CD4-positive, alpha-beta memory T cell (primary cell): ENCODE measurements around the gene CD81. TPM values are rescaled to one million over a fixed set of nuclear protein-coding genes. Genes with fewer than 3 reads are reported as not detected.

ENCODE experiments used
- CTCF ChIA-PET: fragments of 350-600 bp; sonication (Branson Sonifier 250); formaldehyde crosslinking; loops from one replicate; lab custom pipeline; 2021; ENCODE audit warnings: inconsistent platforms; ENCODE audit not compliant: partially characterized antibody; lab: Charles Lee
- POLR2A ChIA-PET: fragments of 350-600 bp; sonication (Branson Sonifier 250); formaldehyde crosslinking; loops from one replicate; lab custom pipeline; 2021; ENCODE audit not compliant: partially characterized antibody; lab: Charles Lee
- DNase-seq, 5 donors: peaks; one replicate each; pipeline versions ENCODE4 v3.0.0 to v3.0.0-alpha.2; 2020 to 2022; ENCODE audit warnings: mixed read lengths in 1 of 5
- H3K27ac ChIP-seq: one replicate; pipeline ENCODE4 v1.7.0; 2013; ENCODE audit warnings: low read depth, low read length
- H3K27me3 ChIP-seq: 2 replicates; pipeline ENCODE4 v1.7.0; 2013; ENCODE audit warnings: mild to moderate bottlenecking, low read length, moderate library complexity; ENCODE audit not compliant: insufficient read depth
- H3K36me3 ChIP-seq: 2 replicates; pipeline ENCODE4 v1.7.0; 2013; ENCODE audit warnings: mild to moderate bottlenecking, low read length, moderate library complexity; ENCODE audit not compliant: insufficient read depth
- H3K4me1 ChIP-seq: 2 replicates; pipeline ENCODE4 v1.7.0; 2013; ENCODE audit warnings: mild to moderate bottlenecking, low read length, moderate library complexity; ENCODE audit not compliant: insufficient read depth
- H3K4me3 ChIP-seq, 2 donors: one replicate each; pipeline ENCODE4 v1.7.0; 2013; ENCODE audit warnings: low read length in 2 of 2, mild to moderate bottlenecking in 1 of 2
- H3K9me3 ChIP-seq, 2 donors: one replicate each; pipeline ENCODE4 v1.7.0; 2013; ENCODE audit warnings: low read length in 2 of 2, control low read depth in 1 of 2; ENCODE audit not compliant: control insufficient read depth in 1 of 2
- H3K27ac Mint-ChIP-seq, 7 donors: one replicate each; pipeline ENCODE4 v1.8.0; 2020 to 2021; ENCODE audit warnings: mixed read lengths in 7 of 7, mild to moderate bottlenecking in 6 of 7, inconsistent platforms in 3 of 7, moderate library complexity in 3 of 7
- H3K27me3 Mint-ChIP-seq, 2 donors: one replicate each; pipeline ENCODE4 v1.8.0; 2020 to 2021; ENCODE audit warnings: mixed read lengths in 2 of 2
- H3K36me3 Mint-ChIP-seq, 2 donors: one replicate each; pipeline ENCODE4 v1.8.0; 2020 to 2021; ENCODE audit warnings: mixed read lengths in 2 of 2, inconsistent platforms in 1 of 2, mild to moderate bottlenecking in 1 of 2
- H3K4me1 Mint-ChIP-seq, 4 donors: one replicate each; pipeline ENCODE4 v1.8.0; 2020 to 2021; ENCODE audit warnings: mixed read lengths in 4 of 4, mild to moderate bottlenecking in 1 of 4
- H3K4me3 Mint-ChIP-seq, 8 donors: one replicate each; pipeline ENCODE4 v1.8.0; 2020 to 2021; ENCODE audit warnings: mixed read lengths in 8 of 8, mild to moderate bottlenecking in 7 of 8, moderate library complexity in 6 of 8, inconsistent platforms in 3 of 8
- H3K9me3 Mint-ChIP-seq, 8 donors: one replicate each; pipeline ENCODE4 v1.8.0; 2020 to 2021; ENCODE audit warnings: mixed read lengths in 8 of 8, mild to moderate bottlenecking in 5 of 8, inconsistent platforms in 3 of 8, moderate library complexity in 1 of 8
- intact Hi-C: fragments of 100-400 bp; cut with micrococcal nuclease; formaldehyde crosslinking; loops from one replicate; pipeline ENCODE4 v1.15.1; 2023
- polyA plus RNA-seq, 2 donors: library from polyadenylated mRNA; unstranded; fragments of 300-500 nt; fragmentation: Illumina TruSeq; gene quantifications; one replicate each; pipeline ENCODE4 v1.2.3, GENCODE V29; 2021
- total RNA-seq, 2 experiments: library from RNA; stranded (reverse); gene quantifications; one replicate each; pipeline ENCODE4 v1.2.3, GENCODE V29; 2021

The CD81 gene
- total and polyA plus RNA-seq, 4 experiments from 2014 or later, result 15.2 to 118 (median 83.4) TPM

DNA sequence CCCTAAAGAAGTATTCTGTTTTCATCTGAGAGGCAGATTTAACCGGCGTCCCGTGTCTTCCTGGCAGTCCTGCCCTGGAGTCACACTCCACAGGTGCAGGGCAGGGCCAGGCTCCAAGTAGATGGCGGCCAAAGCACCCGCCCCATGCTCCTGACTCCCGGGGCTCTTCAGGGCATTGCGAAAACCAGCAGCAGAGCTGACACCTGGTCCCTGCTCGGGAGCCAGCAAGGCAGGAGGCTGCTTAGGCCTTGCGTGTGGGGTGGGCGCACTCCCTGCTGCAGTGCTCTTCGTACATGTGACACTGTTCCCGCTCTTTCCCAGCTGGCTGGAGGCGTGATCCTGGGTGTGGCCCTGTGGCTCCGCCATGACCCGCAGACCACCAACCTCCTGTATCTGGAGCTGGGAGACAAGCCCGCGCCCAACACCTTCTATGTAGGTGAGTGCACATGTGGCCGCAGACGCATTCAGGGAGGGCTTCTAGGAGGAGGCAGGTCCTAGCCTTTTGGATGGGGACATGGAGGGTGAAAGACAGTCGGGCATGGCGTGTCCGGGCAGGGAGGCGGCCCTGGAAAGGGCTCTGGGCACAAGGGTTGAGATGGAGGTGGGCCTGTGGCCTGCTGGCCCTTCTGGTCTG is 13.1 kb downstream of the CD81 start:
- Histone ChIP-seq H3K36me3 (no peaks in the 10 kb centered on the region), H3K4me1 (peaks cover 47% of the 10 kb centered on the region), H3K27me3 (no peaks in the 10 kb centered on the region), H3K9me3 (no peaks in the 10 kb centered on the region), H3K27ac (no peak overlapping the region), H3K4me3 (no peak overlapping the region)
- ChIA-PET CTCF (no interaction called here), POLR2A (interaction anchor here (4.5 kb wide), 1 partner anchor 10 kb away, joined by 23 read pairs; the partner anchor contains the start of gene TSSC4)
- Mint-ChIP-seq H3K4me3 (peak overlapping the region in 3 of 8 donors; percentile 13 to 75 (median 67)), H3K27ac (peak overlapping the region; percentile 31 to 89 (median 73)), H3K9me3 (peaks cover 0 to 2% (median 0%) of the 10 kb centered on the region in 8 donors), H3K4me1 (peaks cover 18 to 48% (median 34%) of the 10 kb centered on the region in 4 donors), H3K27me3 (no peaks in the 10 kb centered on the region), H3K36me3 (peaks cover 6 to 13% of the 10 kb centered on the region in 2 donors)
- no peak for DNase-seq
- intact Hi-C loops, result no loop called here

DNA sequence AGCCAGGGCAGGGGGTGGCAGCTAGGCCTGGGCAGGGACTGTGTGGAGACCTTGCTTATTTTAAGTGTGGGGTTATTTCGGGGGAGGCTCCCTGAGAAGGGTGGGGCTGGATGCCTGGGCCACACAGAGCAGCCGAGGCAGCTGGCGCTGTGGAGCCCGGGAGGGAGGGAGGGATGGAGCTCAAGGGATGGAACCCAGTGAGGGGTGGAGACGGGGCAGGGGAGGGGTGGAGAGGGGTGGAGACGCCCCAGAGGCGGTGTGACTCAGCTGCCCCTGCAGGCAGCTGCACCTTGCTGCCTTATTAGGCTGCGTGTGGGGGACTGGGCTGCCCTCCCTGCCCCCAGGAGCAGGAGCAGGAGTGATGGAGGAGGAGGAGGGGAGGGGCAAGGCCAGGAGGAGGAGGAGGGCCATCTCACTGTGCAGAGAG is 13.6 kb downstream of the CD81 start:
- no peak for DNase-seq
- Mint-ChIP-seq H3K27ac (peak overlapping the region in 4 of 7 donors; percentile 64 to 86 (median 72)), H3K9me3 (no peaks in the 10 kb centered on the region), H3K36me3 (peaks cover 6 to 13% of the 10 kb centered on the region in 2 donors), H3K4me3 (no peak overlapping the region), H3K27me3 (no peaks in the 10 kb centered on the region), H3K4me1 (peaks cover 15 to 43% (median 29%) of the 10 kb centered on the region in 4 donors)
- POLR2A ChIA-PET, result interaction anchor here (4.5 kb wide), 1 partner anchor 9 kb away, joined by 23 read pairs; the partner anchor contains the start of gene TSSC4
- CTCF ChIA-PET, result no interaction called here
- Histone ChIP-seq H3K4me3 (no peak overlapping the region), H3K27ac (no peak overlapping the region), H3K27me3 (no peaks in the 10 kb centered on the region), H3K9me3 (no peaks in the 10 kb centered on the region), H3K36me3 (no peaks in the 10 kb centered on the region), H3K4me1 (peaks cover 44% of the 10 kb centered on the region)
- intact Hi-C loops, result no loop called here

DNA sequence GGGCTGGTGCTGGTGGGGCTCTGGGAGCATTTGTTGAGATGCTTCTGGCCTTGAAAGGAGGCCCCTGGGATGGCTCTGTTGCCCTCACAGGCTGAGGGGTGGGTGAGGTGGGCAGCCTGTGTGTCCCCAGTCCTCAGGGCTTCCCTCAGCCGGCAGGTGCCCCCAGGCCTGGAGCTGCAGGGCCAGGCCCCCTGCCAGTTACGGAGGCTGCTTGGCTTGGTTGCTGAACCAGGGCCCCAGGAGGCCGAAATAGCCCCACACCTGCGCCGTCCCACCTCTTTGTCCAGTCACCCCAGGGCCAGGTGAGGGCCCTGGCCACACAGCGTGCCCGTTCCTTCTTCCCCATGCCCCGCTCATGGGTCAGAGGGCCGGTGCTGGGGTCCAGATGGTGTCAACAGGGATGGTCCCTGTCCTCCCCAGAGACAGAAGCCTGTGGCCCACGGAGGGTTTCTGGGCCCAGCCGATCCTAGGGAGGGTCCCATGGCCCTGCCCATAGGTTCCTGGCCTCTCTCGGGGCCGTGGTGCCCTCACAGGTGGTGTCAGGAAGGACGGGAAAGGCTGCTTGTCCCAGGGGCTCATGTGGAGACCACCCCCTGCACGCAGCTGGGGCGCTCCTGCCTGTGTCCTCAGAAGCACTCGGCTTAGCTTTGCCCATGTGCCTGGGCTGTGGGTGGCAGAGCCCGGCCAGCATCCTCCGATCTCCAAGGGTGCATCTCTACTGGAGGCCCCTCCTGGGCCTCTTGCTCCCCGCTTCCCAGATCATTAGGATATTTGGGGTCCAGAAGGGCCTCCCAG is 14.3 kb downstream of the CD81 start:
- intact Hi-C loops, result no loop called here
- POLR2A ChIA-PET, result interaction anchor here (4.5 kb wide), 1 partner anchor 9 kb away, joined by 23 read pairs; the partner anchor contains the start of gene TSSC4
- no peaks in the 10 kb centered on the region for H3K9me3 ChIP-seq
- no peak overlapping the region for H3K4me3 ChIP-seq
- H3K4me1 Mint-ChIP-seq, result peaks cover 11 to 36% (median 23%) of the 10 kb centered on the region in 4 donors
- DNase-seq, result no peak
- H3K36me3 Mint-ChIP-seq, result peaks cover 6 to 16% of the 10 kb centered on the region in 2 donors
- CTCF ChIA-PET, result no interaction called here
- H3K36me3 ChIP-seq, result no peaks in the 10 kb centered on the region
- H3K27me3 ChIP-seq, result no peaks in the 10 kb centered on the region
- no peaks in the 10 kb centered on the region for H3K9me3 Mint-ChIP-seq
- H3K4me3 Mint-ChIP-seq, result peak overlapping the region in 1 of 8 donors; percentile 15
- no peaks in the 10 kb centered on the region for H3K27me3 Mint-ChIP-seq
- no peak overlapping the region for H3K27ac ChIP-seq
- peaks cover 37% of the 10 kb centered on the region for H3K4me1 ChIP-seq
- no peak overlapping the region for H3K27ac Mint-ChIP-seq

DNA sequence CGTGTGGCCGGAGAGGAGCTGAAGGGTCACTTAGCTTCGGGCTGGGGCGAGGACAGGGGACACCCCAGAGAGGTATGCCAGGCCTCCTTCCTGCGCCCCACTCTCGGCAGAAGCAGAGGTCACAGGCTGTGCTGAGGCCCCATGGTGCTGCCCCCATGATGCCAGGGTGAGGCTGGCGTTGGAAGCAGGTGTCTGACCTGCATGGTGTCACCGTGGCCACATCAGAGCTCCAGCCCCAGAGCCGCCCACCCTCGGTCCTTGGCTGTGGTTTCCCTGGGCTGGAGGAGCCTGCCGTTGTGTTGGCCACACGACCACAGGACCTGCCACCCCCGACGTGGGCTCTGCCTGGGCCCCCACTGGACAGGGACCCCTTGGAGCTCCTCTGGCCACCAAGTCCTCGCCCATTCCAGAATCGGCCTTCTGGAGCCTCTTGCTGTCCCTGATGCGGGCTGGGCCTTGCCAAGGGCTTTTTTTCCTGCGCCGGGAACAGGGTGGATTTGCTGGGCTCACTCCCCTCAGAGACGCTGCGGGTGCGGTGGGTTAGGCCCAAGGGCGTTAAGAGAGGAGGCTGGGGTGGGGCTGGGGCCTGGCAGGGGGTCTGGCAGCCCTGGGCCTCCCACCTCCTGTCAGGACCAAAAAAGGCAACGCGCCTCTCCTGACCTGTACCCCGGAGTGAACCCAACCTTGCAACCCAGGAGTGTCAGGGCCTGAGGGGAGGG is 15.3 kb downstream of the CD81 start:
- no peak for DNase-seq
- Mint-ChIP-seq H3K27ac (no peak overlapping the region), H3K9me3 (no peaks in the 10 kb centered on the region), H3K27me3 (no peaks in the 10 kb centered on the region), H3K4me1 (peaks cover 11 to 27% (median 18%) of the 10 kb centered on the region in 4 donors), H3K36me3 (peaks cover 13 to 22% of the 10 kb centered on the region in 2 donors), H3K4me3 (no peak overlapping the region)
- intact Hi-C loops, result no loop called here
- ChIA-PET CTCF (no interaction called here), POLR2A (no interaction called here)
- H3K36me3 ChIP-seq, result peaks cover 5% of the 10 kb centered on the region
- H3K27ac ChIP-seq, result no peak overlapping the region
- H3K4me1 ChIP-seq, result peaks cover 27% of the 10 kb centered on the region
- H3K4me3 ChIP-seq, result no peak overlapping the region
- H3K9me3 ChIP-seq, result no peaks in the 10 kb centered on the region
- H3K27me3 ChIP-seq, result no peaks in the 10 kb centered on the region

DNA sequence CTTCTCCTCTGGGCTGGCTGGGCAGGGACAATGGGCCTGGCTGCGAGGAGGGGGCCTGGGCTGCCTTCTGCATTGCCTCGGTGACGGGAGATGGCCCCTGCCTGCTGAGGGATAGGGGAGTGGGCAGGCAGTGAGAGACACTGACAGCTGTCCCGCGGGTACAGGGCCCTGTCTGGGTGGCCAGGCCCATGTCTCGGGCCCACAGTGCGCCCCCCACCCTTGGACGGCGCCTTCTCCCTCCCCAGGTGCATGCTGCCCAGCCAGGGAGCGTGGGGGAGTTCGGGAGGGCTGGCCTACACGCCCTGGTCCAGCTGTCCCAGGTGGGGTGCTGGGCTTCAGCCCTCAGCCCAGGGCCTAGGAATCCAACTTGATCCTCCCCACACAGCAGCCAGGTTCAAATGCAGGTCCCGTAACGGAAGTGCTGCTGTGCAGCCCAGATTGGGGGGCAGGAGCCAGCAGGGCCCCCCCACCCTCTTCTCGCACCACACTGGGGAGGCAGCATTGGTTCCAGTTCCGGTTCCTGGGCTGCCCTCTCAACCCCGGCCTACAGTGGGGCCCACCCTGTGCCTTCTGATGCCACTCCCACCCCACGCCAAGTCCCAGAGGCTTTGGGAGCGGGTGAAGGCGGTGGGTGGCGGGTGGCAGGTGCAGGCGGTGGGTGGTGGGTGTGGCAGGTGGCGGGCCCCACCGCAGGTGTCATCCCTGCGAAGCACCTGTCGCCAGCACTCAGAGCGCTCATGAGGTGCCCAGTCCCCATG is 16.2 kb downstream of the CD81 start:
- H3K36me3 ChIP-seq, result peaks cover 5% of the 10 kb centered on the region
- H3K27ac Mint-ChIP-seq, result no peak overlapping the region
- DNase-seq, result no peak
- H3K9me3 ChIP-seq, result no peaks in the 10 kb centered on the region
- H3K4me3 Mint-ChIP-seq, result no peak overlapping the region
- peaks cover 19% of the 10 kb centered on the region for H3K4me1 ChIP-seq
- ChIA-PET POLR2A (no interaction called here), CTCF (no interaction called here)
- peaks cover 9 to 20% (median 14%) of the 10 kb centered on the region in 4 donors for H3K4me1 Mint-ChIP-seq
- H3K4me3 ChIP-seq, result no peak overlapping the region
- no peak overlapping the region for H3K27ac ChIP-seq
- H3K9me3 Mint-ChIP-seq, result no peaks in the 10 kb centered on the region
- H3K27me3 Mint-ChIP-seq, result no peaks in the 10 kb centered on the region
- intact Hi-C loops, result no loop called here
- peaks cover 13 to 25% of the 10 kb centered on the region in 2 donors for H3K36me3 Mint-ChIP-seq
- H3K27me3 ChIP-seq, result no peaks in the 10 kb centered on the region

DNA sequence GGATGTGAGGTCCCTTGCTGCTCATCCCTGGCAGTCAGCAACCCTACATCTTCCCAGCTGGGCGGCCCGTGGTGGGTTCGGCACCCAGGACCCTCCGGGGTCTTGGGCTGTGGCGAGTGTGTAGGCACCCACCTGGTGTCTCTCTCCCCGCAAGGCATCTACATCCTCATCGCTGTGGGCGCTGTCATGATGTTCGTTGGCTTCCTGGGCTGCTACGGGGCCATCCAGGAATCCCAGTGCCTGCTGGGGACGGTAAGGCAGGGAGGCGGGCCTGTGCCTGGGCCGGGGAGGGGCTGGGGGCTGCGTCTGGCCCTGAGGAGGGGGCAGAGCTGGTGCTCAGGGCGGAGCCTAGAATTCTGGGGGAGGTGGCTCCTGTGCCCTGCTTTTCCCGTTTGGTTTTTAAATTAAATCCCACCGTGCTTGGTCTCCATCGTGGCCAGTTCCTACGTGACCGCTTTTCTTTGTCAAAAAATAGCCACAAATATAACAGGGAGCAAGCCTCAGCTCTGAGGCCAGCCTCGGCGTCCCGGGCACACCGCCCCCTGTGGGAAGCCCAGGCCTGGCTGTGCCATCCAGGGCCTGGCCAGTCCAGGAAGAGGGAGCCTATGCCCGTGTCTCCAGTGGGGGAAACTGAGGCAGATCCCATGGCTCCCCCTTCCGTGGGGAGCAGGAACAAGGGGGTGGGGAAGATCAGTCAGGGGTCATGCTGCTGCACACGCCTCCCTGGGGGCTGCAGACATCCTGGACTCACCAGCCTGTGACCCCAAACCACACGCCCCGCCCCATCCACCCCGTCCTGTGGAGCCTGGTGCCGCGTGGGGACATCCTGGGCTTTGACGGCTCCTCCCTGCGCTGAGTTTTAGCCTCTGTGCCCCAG is 17.1 kb downstream of the CD81 start:
- Mint-ChIP-seq H3K4me3 (no peak overlapping the region), H3K27me3 (no peaks in the 10 kb centered on the region), H3K4me1 (peaks cover 9 to 17% (median 11%) of the 10 kb centered on the region in 4 donors), H3K9me3 (no peaks in the 10 kb centered on the region), H3K36me3 (peaks cover 13 to 25% of the 10 kb centered on the region in 2 donors), H3K27ac (peak overlapping the region in 1 of 7 donors; percentile 24)
- ChIA-PET CTCF (no interaction called here), POLR2A (no interaction called here)
- intact Hi-C loops, result no loop called here
- H3K27ac ChIP-seq, result no peak overlapping the region
- no peak overlapping the region for H3K4me3 ChIP-seq
- H3K36me3 ChIP-seq, result peaks cover 5% of the 10 kb centered on the region
- peaks cover 13% of the 10 kb centered on the region for H3K4me1 ChIP-seq
- no peaks in the 10 kb centered on the region for H3K9me3 ChIP-seq
- H3K27me3 ChIP-seq, result no peaks in the 10 kb centered on the region
- no peak for DNase-seq
